ENCODE results near the gene TGIF2.

DNA sequence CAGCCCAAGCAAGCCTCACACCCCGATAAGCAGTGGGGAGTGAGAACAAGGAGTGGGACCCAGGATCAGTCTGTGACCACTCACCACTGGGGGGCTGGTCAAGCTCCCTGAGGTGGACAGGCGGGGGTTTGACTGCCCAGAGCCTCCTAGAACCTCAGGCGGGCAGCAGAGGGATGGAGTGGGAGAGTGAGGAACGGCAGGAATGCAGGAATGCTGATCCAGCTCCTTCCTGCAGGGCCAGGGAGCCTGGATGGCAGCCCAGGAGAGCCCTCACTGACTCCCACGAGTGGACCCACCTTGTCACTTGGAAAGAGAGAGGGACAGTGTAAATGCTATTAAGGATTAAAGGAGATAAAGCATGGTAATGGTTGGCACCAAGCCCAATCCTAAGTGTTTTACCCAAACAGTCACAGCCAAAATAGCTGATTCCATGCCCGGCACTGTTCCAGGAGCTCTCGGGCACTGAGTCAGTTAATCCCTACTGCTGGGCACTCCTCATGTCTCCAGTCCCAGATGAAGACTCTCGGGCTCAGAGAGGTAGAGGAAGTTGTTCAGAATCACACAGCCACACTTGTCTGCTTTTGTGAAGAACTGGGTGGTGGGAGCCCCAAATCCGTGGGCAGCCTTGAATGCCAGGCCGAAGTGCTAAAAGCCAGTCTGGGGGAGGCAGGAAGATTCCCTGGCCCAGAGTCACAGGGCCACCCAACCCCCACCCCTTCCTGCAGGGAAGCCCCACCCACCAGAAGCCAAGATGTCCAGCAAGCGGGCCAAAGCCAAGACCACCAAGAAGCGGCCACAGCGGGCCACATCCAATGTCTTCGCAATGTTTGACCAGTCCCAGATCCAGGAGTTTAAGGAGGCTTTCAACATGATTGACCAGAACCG is 29.0 kb upstream of the TGIF2 start:
- TF ChIP-seq, protein P1, sequence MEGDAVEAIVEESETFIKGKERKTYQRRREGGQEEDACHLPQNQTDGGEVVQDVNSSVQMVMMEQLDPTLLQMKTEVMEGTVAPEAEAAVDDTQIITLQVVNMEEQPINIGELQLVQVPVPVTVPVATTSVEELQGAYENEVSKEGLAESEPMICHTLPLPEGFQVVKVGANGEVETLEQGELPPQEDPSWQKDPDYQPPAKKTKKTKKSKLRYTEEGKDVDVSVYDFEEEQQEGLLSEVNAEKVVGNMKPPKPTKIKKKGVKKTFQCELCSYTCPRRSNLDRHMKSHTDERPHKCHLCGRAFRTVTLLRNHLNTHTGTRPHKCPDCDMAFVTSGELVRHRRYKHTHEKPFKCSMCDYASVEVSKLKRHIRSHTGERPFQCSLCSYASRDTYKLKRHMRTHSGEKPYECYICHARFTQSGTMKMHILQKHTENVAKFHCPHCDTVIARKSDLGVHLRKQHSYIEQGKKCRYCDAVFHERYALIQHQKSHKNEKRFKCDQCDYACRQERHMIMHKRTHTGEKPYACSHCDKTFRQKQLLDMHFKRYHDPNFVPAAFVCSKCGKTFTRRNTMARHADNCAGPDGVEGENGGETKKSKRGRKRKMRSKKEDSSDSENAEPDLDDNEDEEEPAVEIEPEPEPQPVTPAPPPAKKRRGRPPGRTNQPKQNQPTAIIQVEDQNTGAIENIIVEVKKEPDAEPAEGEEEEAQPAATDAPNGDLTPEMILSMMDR (IDR thresholded peaks at IDR 0.05), result no peak
- no peak for TF ChIP-seq POLR2A (IDR thresholded peaks at IDR 0.05)

Data from right lobe of liver (tissue), 4 donors.